DND-41 (cell line): ENCODE results near the gene MYLK4.

ENCODE experiments used
- EZH2 ChIP-seq: IDR thresholded peaks from 3 replicates; pipeline ENCODE4 v1.6.1; 2012; ENCODE audit warnings: borderline replicate concordance, low read depth, mild to moderate bottlenecking, moderate library complexity, low read length, inconsistent platforms; ENCODE audit not compliant: severe bottlenecking
- TF ChIP-seq, protein P1 (sequence below): IDR thresholded peaks from 2 replicates; pipeline ENCODE4 v1.5.1; 2012; ENCODE audit warnings: borderline replicate concordance, low read length, moderate library complexity, mild to moderate bottlenecking; ENCODE audit not compliant: poor library complexity, severe bottlenecking; ENCODE audit errors: extremely low read depth

DNA sequence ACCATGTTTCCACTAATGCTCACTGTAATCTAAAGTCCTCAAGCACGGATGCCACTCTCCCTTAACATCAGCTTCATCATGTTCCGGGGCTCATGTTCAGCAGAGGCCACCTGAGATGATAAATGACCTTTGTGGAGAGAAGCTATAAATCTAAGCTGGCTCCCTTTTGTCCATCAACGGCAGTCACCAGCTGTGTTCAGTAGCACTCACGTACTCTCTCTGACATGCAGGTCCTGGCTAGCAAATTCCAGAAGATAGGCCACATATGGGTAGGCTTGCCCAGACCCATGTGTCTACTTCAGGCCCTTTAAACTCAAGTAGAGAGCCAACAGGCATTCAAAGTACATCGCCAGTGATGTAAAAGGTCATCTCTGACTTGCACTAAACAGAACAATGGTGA, 38.6 kb downstream of the MYLK4 start:
- TF ChIP-seq, protein P1, sequence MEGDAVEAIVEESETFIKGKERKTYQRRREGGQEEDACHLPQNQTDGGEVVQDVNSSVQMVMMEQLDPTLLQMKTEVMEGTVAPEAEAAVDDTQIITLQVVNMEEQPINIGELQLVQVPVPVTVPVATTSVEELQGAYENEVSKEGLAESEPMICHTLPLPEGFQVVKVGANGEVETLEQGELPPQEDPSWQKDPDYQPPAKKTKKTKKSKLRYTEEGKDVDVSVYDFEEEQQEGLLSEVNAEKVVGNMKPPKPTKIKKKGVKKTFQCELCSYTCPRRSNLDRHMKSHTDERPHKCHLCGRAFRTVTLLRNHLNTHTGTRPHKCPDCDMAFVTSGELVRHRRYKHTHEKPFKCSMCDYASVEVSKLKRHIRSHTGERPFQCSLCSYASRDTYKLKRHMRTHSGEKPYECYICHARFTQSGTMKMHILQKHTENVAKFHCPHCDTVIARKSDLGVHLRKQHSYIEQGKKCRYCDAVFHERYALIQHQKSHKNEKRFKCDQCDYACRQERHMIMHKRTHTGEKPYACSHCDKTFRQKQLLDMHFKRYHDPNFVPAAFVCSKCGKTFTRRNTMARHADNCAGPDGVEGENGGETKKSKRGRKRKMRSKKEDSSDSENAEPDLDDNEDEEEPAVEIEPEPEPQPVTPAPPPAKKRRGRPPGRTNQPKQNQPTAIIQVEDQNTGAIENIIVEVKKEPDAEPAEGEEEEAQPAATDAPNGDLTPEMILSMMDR: no peak
- TF ChIP-seq EZH2: no peak
